Tibial artery (tissue), 4 donors: ENCODE data around the gene RIPOR3.

ENCODE experiments used
- DNase-seq, 2 donors: peaks; one replicate each; pipeline ENCODE4 v3.0.0-alpha.2; 2019
- H3K27ac ChIP-seq, 2 donors: fragments of 200-600 bp; sonication (generic) in 1 of 2; 1 replicate in 1 of 2; 2 replicates in 1 of 2; pipeline ENCODE4 v1.5.1; 2018 to 2019; ENCODE audit warnings: mild to moderate bottlenecking in 1 of 2
- H3K27me3 ChIP-seq, 2 donors: fragments of 200-600 bp; sonication (generic) in 1 of 2; one replicate each; pipeline versions ENCODE4 v1.5.1 to v1.6.0; 2016 to 2019
- H3K36me3 ChIP-seq, 3 donors: fragments of 200-600 bp; sonication (generic) in 2 of 3; one replicate each; pipeline ENCODE4 v1.5.1; 2016 to 2019; ENCODE audit warnings: mild to moderate bottlenecking in 2 of 3
- H3K4me1 ChIP-seq, 4 donors: fragments of 200-600 bp; sonication (generic) in 2 of 4; 1 replicate in 3 of 4; 2 replicates in 1 of 4; pipeline ENCODE4 v1.5.1; 2016 to 2019
- H3K4me3 ChIP-seq, 2 donors: fragments of 200-600 bp; sonication (generic) in 1 of 2; 1 replicate in 1 of 2; 2 replicates in 1 of 2; pipeline ENCODE4 v1.5.1; 2018 to 2019; ENCODE audit warnings: mild to moderate bottlenecking in 2 of 2
- H3K9me3 ChIP-seq, 3 donors: fragments of 200-600 bp; sonication (generic) in 1 of 3; one replicate each; pipeline ENCODE4 v1.5.1; 2016 to 2019
- intact Hi-C: fragments of 100-400 bp; cut with DNase I; formaldehyde crosslinking; loops from one replicate; pipeline ENCODE4 v1.15.0; 2023; ENCODE audit warnings: low total_unique reads
- TF ChIP-seq, protein P1 (sequence below), 2 experiments: fragments of 200-600 bp in 1 of 2; fragments of 450-650 bp in 1 of 2; IDR thresholded peaks; one replicate each; pipeline ENCODE4 v1.5.1; 2017 to 2019; ENCODE audit warnings: antibody characterized with exemption in 2 of 2, mild to moderate bottlenecking in 1 of 2, moderate library complexity in 1 of 2

The RIPOR3 gene

DNA sequence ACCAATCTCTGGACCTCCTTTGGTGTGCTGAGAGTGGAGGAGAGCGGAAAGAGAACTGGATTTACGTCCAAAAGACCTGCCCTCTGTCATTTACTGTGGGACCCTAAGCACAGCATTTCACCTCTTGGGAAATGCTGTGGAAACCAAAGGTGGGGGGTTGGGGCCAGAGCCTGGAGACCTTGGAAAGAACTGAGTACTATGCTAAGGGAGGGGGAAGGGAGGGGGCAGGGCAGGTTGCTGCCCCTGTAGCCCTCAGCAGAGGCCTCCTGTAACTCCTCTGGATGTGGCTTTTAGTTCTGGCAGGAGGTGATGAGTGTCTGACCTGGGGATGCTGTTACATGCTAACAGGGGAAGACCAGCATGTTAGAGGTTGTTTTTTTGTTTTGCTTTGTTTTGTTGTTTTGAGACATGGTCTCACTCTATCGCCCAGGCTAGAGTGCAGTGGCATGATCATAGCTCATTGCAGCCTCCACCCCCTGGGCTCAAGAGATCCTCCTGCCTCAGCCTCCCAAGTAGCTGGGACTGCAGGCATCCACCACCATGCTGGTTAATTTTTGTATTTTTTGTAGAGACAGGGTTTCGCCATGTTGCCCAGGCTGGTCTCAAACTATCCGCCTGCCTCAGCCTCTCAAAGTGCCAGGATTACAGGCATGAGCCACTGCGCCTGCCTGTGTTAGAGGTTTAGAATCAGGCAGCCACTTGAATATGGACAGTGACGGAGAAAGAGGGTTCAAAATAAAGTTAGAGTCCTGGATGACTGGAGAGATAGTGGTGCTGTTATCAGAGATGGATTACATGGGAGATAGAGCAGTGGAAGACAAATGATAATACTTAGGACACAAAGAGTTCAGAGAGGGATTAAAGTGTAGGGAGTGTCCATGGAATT is 21.7 kb upstream of the RIPOR3 start:
- intact Hi-C loops = no loop called here
- TF ChIP-seq, protein P1, sequence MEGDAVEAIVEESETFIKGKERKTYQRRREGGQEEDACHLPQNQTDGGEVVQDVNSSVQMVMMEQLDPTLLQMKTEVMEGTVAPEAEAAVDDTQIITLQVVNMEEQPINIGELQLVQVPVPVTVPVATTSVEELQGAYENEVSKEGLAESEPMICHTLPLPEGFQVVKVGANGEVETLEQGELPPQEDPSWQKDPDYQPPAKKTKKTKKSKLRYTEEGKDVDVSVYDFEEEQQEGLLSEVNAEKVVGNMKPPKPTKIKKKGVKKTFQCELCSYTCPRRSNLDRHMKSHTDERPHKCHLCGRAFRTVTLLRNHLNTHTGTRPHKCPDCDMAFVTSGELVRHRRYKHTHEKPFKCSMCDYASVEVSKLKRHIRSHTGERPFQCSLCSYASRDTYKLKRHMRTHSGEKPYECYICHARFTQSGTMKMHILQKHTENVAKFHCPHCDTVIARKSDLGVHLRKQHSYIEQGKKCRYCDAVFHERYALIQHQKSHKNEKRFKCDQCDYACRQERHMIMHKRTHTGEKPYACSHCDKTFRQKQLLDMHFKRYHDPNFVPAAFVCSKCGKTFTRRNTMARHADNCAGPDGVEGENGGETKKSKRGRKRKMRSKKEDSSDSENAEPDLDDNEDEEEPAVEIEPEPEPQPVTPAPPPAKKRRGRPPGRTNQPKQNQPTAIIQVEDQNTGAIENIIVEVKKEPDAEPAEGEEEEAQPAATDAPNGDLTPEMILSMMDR (IDR thresholded peaks at IDR 0.05) = no peak
- Histone ChIP-seq H3K9me3 (no peaks in the 10 kb centered on the region), H3K27me3 (peaks cover 0 to 4% of the 10 kb centered on the region in 2 donors), H3K27ac (no peak overlapping the region), H3K36me3 (no peaks in the 10 kb centered on the region), H3K4me1 (peaks cover 0 to 4% (median 0%) of the 10 kb centered on the region in 4 donors), H3K4me3 (no peak overlapping the region)
- DNase-seq = no peak

DNA sequence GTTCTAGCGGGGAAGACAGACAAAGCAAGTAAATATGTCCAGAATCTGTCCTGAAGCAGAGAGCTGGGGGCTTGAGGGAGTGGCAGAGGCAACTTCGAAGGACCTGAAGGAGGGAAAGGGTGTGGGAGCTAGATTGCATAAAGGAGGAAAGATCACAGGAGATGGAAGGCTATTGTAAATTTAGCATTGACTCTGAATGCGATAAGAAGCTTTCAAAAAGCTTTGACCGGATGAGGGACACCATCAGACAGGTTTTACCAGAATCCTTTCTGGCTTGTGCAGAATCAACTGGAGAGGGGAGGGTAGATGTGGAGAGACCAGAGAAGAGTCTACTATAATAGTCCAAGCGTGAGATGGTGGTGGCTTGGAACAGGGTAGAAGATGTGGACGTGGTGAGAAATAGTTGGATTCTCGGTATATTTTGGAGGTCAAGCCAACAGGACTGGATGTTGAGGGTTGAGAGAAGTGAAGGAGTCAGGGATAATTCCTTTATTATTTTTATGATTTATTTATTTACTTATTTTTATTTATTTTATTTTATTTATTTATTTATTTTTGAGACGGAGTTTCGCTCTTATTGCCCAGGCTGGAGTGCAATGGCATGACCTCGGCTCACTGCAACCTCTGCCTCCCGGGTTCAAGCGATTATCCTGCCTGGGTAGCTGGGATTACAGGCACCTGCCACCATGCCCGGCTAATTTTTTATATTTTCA is 19.9 kb upstream of the RIPOR3 start:
- intact Hi-C loops = no loop called here
- TF ChIP-seq, protein P1 (IDR thresholded peaks at IDR 0.05) = no peak
- no peaks in the 10 kb centered on the region for H3K36me3 ChIP-seq
- H3K4me1 ChIP-seq = no peaks in the 10 kb centered on the region
- no peak overlapping the region for H3K27ac ChIP-seq
- DNase-seq = no peak
- no peaks in the 10 kb centered on the region for H3K9me3 ChIP-seq
- H3K4me3 ChIP-seq = no peak overlapping the region
- H3K27me3 ChIP-seq = peaks cover 0 to 4% of the 10 kb centered on the region in 2 donors

GRCh38 chr20:50710492-50711063 is 19.2 kb upstream of the RIPOR3 start:
- H3K27me3 ChIP-seq = peaks cover 0 to 4% of the 10 kb centered on the region in 2 donors
- intact Hi-C loops = no loop called here
- no peaks in the 10 kb centered on the region for H3K36me3 ChIP-seq
- H3K9me3 ChIP-seq = no peaks in the 10 kb centered on the region
- H3K4me1 ChIP-seq = no peaks in the 10 kb centered on the region
- DNase-seq = no peak
- H3K27ac ChIP-seq = no peak overlapping the region
- TF ChIP-seq, protein P1 (IDR thresholded peaks at IDR 0.05) = no peak
- no peak overlapping the region for H3K4me3 ChIP-seq

DNA sequence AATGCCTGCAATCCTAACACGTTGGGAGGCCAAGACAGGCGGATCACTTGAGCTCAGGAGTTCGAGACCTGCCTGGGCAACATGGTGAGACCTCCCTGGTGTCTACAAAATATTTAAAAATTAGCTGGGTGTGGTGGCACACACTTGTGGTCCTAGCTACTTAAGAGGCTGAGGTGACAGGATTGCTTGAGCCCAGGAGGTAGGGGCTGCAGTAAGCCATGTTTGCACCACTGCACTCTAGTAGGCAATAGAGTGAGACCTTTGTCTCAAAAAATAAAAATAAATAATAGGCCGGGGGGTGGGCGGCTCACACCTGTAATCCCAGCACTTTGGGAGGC is 18.3 kb upstream of the RIPOR3 start:
- Histone ChIP-seq H3K9me3 (no peaks in the 10 kb centered on the region), H3K4me3 (no peak overlapping the region), H3K4me1 (no peaks in the 10 kb centered on the region), H3K27me3 (peaks cover 0 to 4% of the 10 kb centered on the region in 2 donors), H3K36me3 (no peaks in the 10 kb centered on the region), H3K27ac (no peak overlapping the region)
- no peak for DNase-seq
- intact Hi-C loops = no loop called here
- TF ChIP-seq, protein P1 (IDR thresholded peaks at IDR 0.05) = no peak

DNA sequence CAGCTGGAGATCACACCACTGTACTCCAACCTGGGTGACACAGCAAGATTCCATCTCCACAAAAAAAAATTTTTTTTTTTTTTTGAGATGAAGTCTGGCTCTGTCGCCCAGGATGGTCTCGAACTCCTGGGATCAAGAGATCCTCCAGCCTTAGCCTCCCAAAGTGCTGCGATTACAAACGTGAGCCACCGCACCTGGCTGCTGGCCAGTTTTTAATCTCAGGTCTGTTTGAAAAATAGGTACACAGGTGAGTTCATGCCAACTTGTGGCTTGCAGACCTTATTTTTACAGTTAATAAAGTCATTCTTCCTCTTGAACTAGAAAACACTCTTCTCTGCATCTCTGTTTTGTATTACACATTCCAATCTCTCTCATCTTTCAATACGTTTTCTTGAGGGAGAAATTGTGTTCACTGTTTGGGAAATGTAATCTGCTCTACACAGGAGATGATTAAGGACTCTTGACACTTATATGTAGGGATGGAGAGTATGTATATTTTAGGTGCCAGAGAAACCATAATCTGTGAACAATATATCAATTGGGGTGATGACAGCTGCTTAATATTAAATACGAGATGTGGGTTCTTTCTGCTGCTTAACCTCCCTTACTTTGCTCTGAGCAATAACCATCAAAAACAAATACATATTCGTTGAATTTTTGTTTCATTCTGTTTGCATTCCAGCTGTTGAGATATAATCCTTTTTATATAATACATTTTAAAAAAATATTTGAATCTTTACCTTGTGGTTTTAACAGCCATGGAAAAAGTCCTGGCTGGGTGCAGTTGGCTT is 17.7 kb upstream of the RIPOR3 start:
- H3K4me1 ChIP-seq = no peaks in the 10 kb centered on the region
- H3K27ac ChIP-seq = no peak overlapping the region
- intact Hi-C loops = no loop called here
- H3K4me3 ChIP-seq = no peak overlapping the region
- no peaks in the 10 kb centered on the region for H3K36me3 ChIP-seq
- DNase-seq = no peak
- TF ChIP-seq, protein P1 (IDR thresholded peaks at IDR 0.05) = no peak
- no peaks in the 10 kb centered on the region for H3K9me3 ChIP-seq
- H3K27me3 ChIP-seq = peaks cover 0 to 4% of the 10 kb centered on the region in 2 donors
